Natural killer cell (primary cell): Measurements from ENCODE around the gene CAT. TPM values are rescaled to one million over a fixed set of nuclear protein-coding genes. Genes with fewer than 3 reads are reported as not detected.

ENCODE experiments used
- ATAC-seq, 3 donors: fragments of 150-1000 bp in 2 of 3; fragments of 200-7000 bp in 1 of 3; cut with Tn5 transposase; 1 replicate in 1 of 3; 2 replicates in 2 of 3; pipeline ENCODE4 v1.10.0; 2021; ENCODE audit warnings: mild to moderate bottlenecking in 2 of 3, moderate library complexity in 2 of 3
- DNase-seq, 2 donors: peaks; one replicate each; pipeline versions ENCODE4 v3.0.0 to v3.0.0-alpha.2; 2013 to 2021; ENCODE audit warnings: mixed read lengths in 1 of 2
- H3K27ac ChIP-seq: one replicate; pipeline ENCODE4 v1.5.1; 2013; ENCODE audit warnings: mild to moderate bottlenecking, low read length
- H3K27me3 ChIP-seq: one replicate; pipeline ENCODE4 v1.6.1; 2013; ENCODE audit warnings: low read length; ENCODE audit not compliant: control insufficient read depth, insufficient read depth
- H3K36me3 ChIP-seq: one replicate; pipeline ENCODE4 v1.6.1; 2013; ENCODE audit warnings: low read length; ENCODE audit not compliant: control insufficient read depth, insufficient read depth
- H3K4me1 ChIP-seq: one replicate; pipeline ENCODE4 v1.6.1; 2013; ENCODE audit warnings: low read length; ENCODE audit not compliant: control insufficient read depth, insufficient read depth
- H3K4me3 ChIP-seq: one replicate; pipeline ENCODE4 v1.5.1; 2013; ENCODE audit warnings: low read length
- H3K9me3 ChIP-seq: one replicate; pipeline ENCODE4 v1.6.1; 2013; ENCODE audit warnings: low read length; ENCODE audit not compliant: control insufficient read depth, insufficient read depth
- H3K27ac Mint-ChIP-seq, 2 donors: one replicate each; pipeline ENCODE4 v1.8.0; 2022; ENCODE audit warnings: mild to moderate bottlenecking in 2 of 2, mixed read lengths in 2 of 2, moderate library complexity in 1 of 2
- H3K27me3 Mint-ChIP-seq, 2 donors: one replicate each; pipeline ENCODE4 v1.8.0; 2022; ENCODE audit warnings: low read depth in 2 of 2, mixed read lengths in 2 of 2
- H3K36me3 Mint-ChIP-seq: one replicate; pipeline ENCODE4 v1.8.0; 2022; ENCODE audit warnings: mixed read lengths
- H3K4me1 Mint-ChIP-seq, 2 donors: one replicate each; pipeline ENCODE4 v1.8.0; 2022; ENCODE audit warnings: mixed read lengths in 2 of 2
- H3K4me3 Mint-ChIP-seq: one replicate; pipeline ENCODE4 v1.8.0; 2022; ENCODE audit warnings: mild to moderate bottlenecking, moderate library complexity, mixed read lengths
- H3K9me3 Mint-ChIP-seq, 2 donors: one replicate each; pipeline ENCODE4 v1.8.0; 2022; ENCODE audit warnings: mixed read lengths in 2 of 2
- WGBS: methylation state at CpG from one replicate; pipeline ENCODE4 v1.1.7; 2013; ENCODE audit warnings: missing lambda C conversion rate; ENCODE audit not compliant: insufficient coverage; 5-methylcytosine and 5-hydroxymethylcytosine counted together
- intact Hi-C: fragments of 100-400 bp; cut with micrococcal nuclease; formaldehyde crosslinking; loops from one replicate; pipeline ENCODE4 v1.14.2; 2022
- total RNA-seq, 4 donors: library from RNA; stranded (reverse); fragments of 120-200 nt in 1 of 4; gene quantifications; one replicate each; pipeline versions ENCODE4 v1.2.3 to v1.2.4, GENCODE V29; 2013 to 2022
- TF ChIP-seq, protein P1 (sequence below): fragments of 200-600 bp; IDR thresholded peaks from one replicate; pipeline ENCODE4 v1.8.0; 2022; ENCODE audit warnings: antibody characterized with exemption

The CAT gene
- total RNA-seq, 3 donors from 2014 or later (not counting 1 experiment from before 2014, with no cell fraction given) = 31.0 to 43.9 (median 36.3) TPM

- Mint-ChIP-seq H3K27ac (no peak overlapping the region), H3K4me1 (no peaks in the 10 kb centered on the region), H3K27me3 (peaks cover 14 to 32% of the 10 kb centered on the region in 2 donors), H3K36me3 (peaks cover 14% of the 10 kb centered on the region), H3K4me3 (no peak overlapping the region), H3K9me3 (peaks cover 0 to 14% of the 10 kb centered on the region in 2 donors)
- no peaks in the 10 kb centered on the region for H3K36me3 ChIP-seq
- no peak overlapping the region for H3K27ac ChIP-seq
- TF ChIP-seq, protein P1, sequence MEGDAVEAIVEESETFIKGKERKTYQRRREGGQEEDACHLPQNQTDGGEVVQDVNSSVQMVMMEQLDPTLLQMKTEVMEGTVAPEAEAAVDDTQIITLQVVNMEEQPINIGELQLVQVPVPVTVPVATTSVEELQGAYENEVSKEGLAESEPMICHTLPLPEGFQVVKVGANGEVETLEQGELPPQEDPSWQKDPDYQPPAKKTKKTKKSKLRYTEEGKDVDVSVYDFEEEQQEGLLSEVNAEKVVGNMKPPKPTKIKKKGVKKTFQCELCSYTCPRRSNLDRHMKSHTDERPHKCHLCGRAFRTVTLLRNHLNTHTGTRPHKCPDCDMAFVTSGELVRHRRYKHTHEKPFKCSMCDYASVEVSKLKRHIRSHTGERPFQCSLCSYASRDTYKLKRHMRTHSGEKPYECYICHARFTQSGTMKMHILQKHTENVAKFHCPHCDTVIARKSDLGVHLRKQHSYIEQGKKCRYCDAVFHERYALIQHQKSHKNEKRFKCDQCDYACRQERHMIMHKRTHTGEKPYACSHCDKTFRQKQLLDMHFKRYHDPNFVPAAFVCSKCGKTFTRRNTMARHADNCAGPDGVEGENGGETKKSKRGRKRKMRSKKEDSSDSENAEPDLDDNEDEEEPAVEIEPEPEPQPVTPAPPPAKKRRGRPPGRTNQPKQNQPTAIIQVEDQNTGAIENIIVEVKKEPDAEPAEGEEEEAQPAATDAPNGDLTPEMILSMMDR = no peak
- no peaks in the 10 kb centered on the region for H3K27me3 ChIP-seq
- 80% methylated on average over 3 of the region's 4 CpGs for WGBS
- ATAC-seq (no peak), DNase-seq (no peak)
- H3K4me3 ChIP-seq = no peak overlapping the region
- intact Hi-C loops = no loop called here
- no peaks in the 10 kb centered on the region for H3K9me3 ChIP-seq
- H3K4me1 ChIP-seq = no peaks in the 10 kb centered on the region
Observed at GRCh38 chr11:34415538-34415937, 23.2 kb upstream of the CAT start.

GRCh38 chr11:34416088-34416487 is 22.6 kb upstream of the CAT start:
- DNase-seq (no peak), ATAC-seq (no peak)
- TF ChIP-seq, protein P1 = no peak
- H3K36me3 ChIP-seq = no peaks in the 10 kb centered on the region
- intact Hi-C loops = no loop called here
- 100% methylated on average over 1 of the region's 1 CpG for WGBS
- H3K27ac ChIP-seq = no peak overlapping the region
- Mint-ChIP-seq H3K9me3 (peaks cover 0 to 14% of the 10 kb centered on the region in 2 donors), H3K4me1 (no peaks in the 10 kb centered on the region), H3K27ac (no peak overlapping the region), H3K4me3 (no peak overlapping the region), H3K27me3 (peaks cover 20 to 38% of the 10 kb centered on the region in 2 donors), H3K36me3 (peaks cover 14% of the 10 kb centered on the region)
- H3K27me3 ChIP-seq = no peaks in the 10 kb centered on the region
- no peaks in the 10 kb centered on the region for H3K9me3 ChIP-seq
- no peak overlapping the region for H3K4me3 ChIP-seq
- H3K4me1 ChIP-seq = no peaks in the 10 kb centered on the region

DNA sequence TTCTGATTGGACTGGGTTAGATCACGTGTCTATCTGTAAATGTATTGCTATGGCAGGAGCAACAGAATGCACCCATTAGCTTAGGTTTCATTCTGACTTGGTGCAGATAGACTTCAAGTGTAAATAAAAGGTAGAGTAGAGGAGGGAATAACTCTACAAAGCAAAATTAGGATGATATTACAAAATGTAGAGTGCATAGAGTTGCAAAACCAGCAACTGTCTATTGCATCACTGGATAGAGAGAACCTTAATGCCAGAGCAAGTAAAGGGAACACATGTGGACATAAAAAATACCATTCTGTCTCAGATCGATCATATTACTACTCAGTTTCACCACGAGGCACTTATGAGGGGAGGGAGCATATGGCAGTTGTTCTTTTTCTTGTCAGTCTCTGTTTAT is 22.0 kb upstream of the CAT start:
- intact Hi-C loops = no loop called here
- Histone ChIP-seq H3K36me3 (no peaks in the 10 kb centered on the region), H3K27ac (no peak overlapping the region), H3K4me3 (no peak overlapping the region), H3K27me3 (no peaks in the 10 kb centered on the region), H3K9me3 (no peaks in the 10 kb centered on the region), H3K4me1 (no peaks in the 10 kb centered on the region)
- Mint-ChIP-seq H3K27me3 (peaks cover 20 to 41% of the 10 kb centered on the region in 2 donors), H3K4me3 (no peak overlapping the region), H3K27ac (no peak overlapping the region), H3K36me3 (peaks cover 14% of the 10 kb centered on the region), H3K9me3 (peaks cover 0 to 14% of the 10 kb centered on the region in 2 donors), H3K4me1 (no peaks in the 10 kb centered on the region)
- DNase-seq (no peak), ATAC-seq (no peak)
- TF ChIP-seq, protein P1 = no peak
- WGBS = 88% methylated on average over 1 of the region's 3 CpGs

GRCh38 chr11:34417202-34417601 is 21.5 kb upstream of the CAT start:
- peaks cover 14% of the 10 kb centered on the region for H3K36me3 Mint-ChIP-seq
- H3K27ac Mint-ChIP-seq = no peak overlapping the region
- H3K4me1 Mint-ChIP-seq = no peaks in the 10 kb centered on the region
- ATAC-seq = no peak
- Histone ChIP-seq H3K27ac (no peak overlapping the region), H3K36me3 (no peaks in the 10 kb centered on the region), H3K9me3 (no peaks in the 10 kb centered on the region), H3K27me3 (no peaks in the 10 kb centered on the region), H3K4me1 (no peaks in the 10 kb centered on the region), H3K4me3 (no peak overlapping the region)
- no CpG with 5 or more reads among the region's 1 CpG for WGBS
- peaks cover 21 to 45% of the 10 kb centered on the region in 2 donors for H3K27me3 Mint-ChIP-seq
- peaks cover 0 to 14% of the 10 kb centered on the region in 2 donors for H3K9me3 Mint-ChIP-seq
- TF ChIP-seq, protein P1 = no peak
- DNase-seq = no peak
- no peak overlapping the region for H3K4me3 Mint-ChIP-seq
- intact Hi-C loops = no loop called here
